KMS-11 (cell line): ENCODE measurements around the gene P2RX1.

ENCODE experiments used
- H2AFZ ChIP-seq: fragments of 200-600 bp; sonication (generic); 2 replicates; pipeline ENCODE4 v1.6.1; 2016; ENCODE audit warnings: antibody characterized with exemption, mixed run types, low read depth
- H3K27ac ChIP-seq: fragments of 200-600 bp; sonication (generic); 2 replicates; pipeline ENCODE4 v1.6.1; 2016; ENCODE audit warnings: mild to moderate bottlenecking, mixed run types
- H3K27me3 ChIP-seq: fragments of 200-600 bp; sonication (generic); 2 replicates; pipeline ENCODE4 v1.6.1; 2017; ENCODE audit warnings: mild to moderate bottlenecking, low read depth, mixed run types, moderate library complexity; ENCODE audit not compliant: insufficient read depth
- H3K36me3 ChIP-seq: fragments of 200-600 bp; sonication (generic); 2 replicates; pipeline ENCODE4 v1.6.1; 2017; ENCODE audit warnings: mild to moderate bottlenecking, mixed run types; ENCODE audit not compliant: insufficient read depth
- H3K4me1 ChIP-seq: fragments of 200-600 bp; sonication (generic); 2 replicates; pipeline ENCODE4 v1.6.1; 2016; ENCODE audit warnings: mild to moderate bottlenecking, low read depth, mixed run types; ENCODE audit not compliant: poor library complexity, severe bottlenecking
- H3K4me2 ChIP-seq: fragments of 200-600 bp; sonication (generic); 2 replicates; pipeline ENCODE4 v1.7.0; 2016; ENCODE audit warnings: mild to moderate bottlenecking, mixed run types
- H3K4me3 ChIP-seq: fragments of 200-600 bp; sonication (generic); IDR thresholded peaks from 2 replicates; pipeline ENCODE4 v1.6.1; 2017; ENCODE audit warnings: low read depth, low read length, mixed read lengths; ENCODE audit not compliant: insufficient read depth
- H3K79me2 ChIP-seq: fragments of 200-600 bp; sonication (generic); 2 replicates; pipeline ENCODE4 v1.6.1; 2016; ENCODE audit warnings: low read depth, mixed run types; ENCODE audit not compliant: insufficient read depth
- H3K9ac ChIP-seq: fragments of 200-600 bp; sonication (generic); 2 replicates; pipeline ENCODE4 v1.6.1; 2016; ENCODE audit warnings: mild to moderate bottlenecking, mixed run types
- H4K20me1 ChIP-seq: fragments of 200-600 bp; sonication (generic); 2 replicates; pipeline ENCODE4 v1.6.1; 2016; ENCODE audit warnings: mild to moderate bottlenecking, mixed run types; ENCODE audit not compliant: insufficient read depth
- CTCF ChIP-seq: fragments of 200-600 bp; sonication (generic); conservative IDR thresholded peaks from 2 replicates; pipeline ENCODE4 v1.6.1; 2017; ENCODE audit warnings: low read depth, mild to moderate bottlenecking, antibody characterized with exemption, low read length, moderate library complexity, mixed read lengths

P2RX1 gene

GRCh38 chr17:3910420-3911270 is 5.6 kb downstream of the P2RX1 start:
- Histone ChIP-seq H2AFZ (no peak overlapping the region), H3K79me2 (no peaks in the 10 kb centered on the region), H3K4me3 (no peak overlapping the region), H3K36me3 (no peaks in the 10 kb centered on the region), H3K4me1 (peaks cover 6% of the 10 kb centered on the region), H3K27ac (no peak overlapping the region), H3K27me3 (no peaks in the 10 kb centered on the region), H3K9ac (no peak overlapping the region), H4K20me1 (no peaks in the 10 kb centered on the region), H3K4me2 (no peak overlapping the region)
- TF ChIP-seq CTCF: no peak

- H3K79me2 ChIP-seq: no peaks in the 10 kb centered on the region
- no peak overlapping the region for H2AFZ ChIP-seq
- H3K4me2 ChIP-seq: no peak overlapping the region
- no peak overlapping the region for H3K27ac ChIP-seq
- H3K4me3 ChIP-seq: no peak overlapping the region
- H3K9ac ChIP-seq: no peak overlapping the region
- no peaks in the 10 kb centered on the region for H4K20me1 ChIP-seq
- peaks cover 3% of the 10 kb centered on the region for H3K4me1 ChIP-seq
- no peaks in the 10 kb centered on the region for H3K27me3 ChIP-seq
- no peak for TF ChIP-seq CTCF
- no peaks in the 10 kb centered on the region for H3K36me3 ChIP-seq
These were observed 7.0 kb downstream of the P2RX1 start for GRCh38 chr17:3909257-3909656.

DNA sequence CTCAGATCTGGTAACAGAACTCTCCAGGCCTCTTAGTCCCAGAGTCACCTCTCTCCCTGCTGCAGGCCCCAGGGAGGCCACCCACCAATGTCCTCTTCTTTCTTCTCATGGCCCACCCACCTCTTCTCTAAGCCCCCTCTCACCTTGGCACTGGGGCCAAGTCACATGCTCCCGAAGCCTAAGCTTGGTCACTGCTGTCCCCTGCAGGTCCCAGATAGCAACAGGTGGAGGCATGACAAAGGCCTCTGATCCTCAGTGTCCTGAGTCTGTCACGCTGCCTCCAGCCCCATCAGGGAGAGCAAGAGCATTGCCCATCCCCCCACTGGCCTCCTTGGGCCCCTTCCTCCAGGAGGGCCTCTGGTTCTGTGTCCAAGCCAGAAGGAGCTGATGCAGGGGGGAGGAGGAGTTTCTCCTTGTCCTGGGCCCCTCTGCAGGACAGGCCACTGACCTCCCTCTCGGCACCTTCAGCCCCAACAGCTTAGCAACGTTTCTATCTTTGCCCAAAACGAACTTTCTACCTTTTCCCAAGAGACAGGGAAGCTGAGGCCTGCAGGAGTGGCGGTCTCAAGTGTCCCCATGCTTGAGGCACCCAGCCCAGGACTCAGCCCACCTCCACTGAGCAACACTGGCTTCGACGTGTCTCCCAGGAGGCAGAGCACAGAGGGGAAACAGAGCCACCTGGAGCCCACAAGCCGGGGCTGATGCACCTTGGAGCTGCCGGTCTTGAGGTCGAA is 8.6 kb downstream of the P2RX1 start:
- Histone ChIP-seq H3K36me3 (no peaks in the 10 kb centered on the region), H2AFZ (no peak overlapping the region), H3K4me1 (no peaks in the 10 kb centered on the region), H3K27ac (no peak overlapping the region), H3K27me3 (no peaks in the 10 kb centered on the region), H3K4me3 (no peak overlapping the region), H4K20me1 (no peaks in the 10 kb centered on the region), H3K9ac (no peak overlapping the region), H3K4me2 (no peak overlapping the region), H3K79me2 (no peaks in the 10 kb centered on the region)
- TF ChIP-seq CTCF: no peak

- Histone ChIP-seq H3K79me2 (no peaks in the 10 kb centered on the region), H3K27me3 (no peaks in the 10 kb centered on the region), H3K4me3 (no peak overlapping the region), H3K27ac (no peak overlapping the region), H3K4me1 (no peaks in the 10 kb centered on the region), H3K4me2 (no peak overlapping the region), H3K36me3 (no peaks in the 10 kb centered on the region), H2AFZ (no peak overlapping the region), H3K9ac (no peak overlapping the region), H4K20me1 (no peaks in the 10 kb centered on the region)
- TF ChIP-seq CTCF: no peak
These were observed 9.4 kb downstream of the P2RX1 start for GRCh38 chr17:3906881-3907280.
